K562 (cell line): Measurements from ENCODE around the gene CAMK2N1. TPM values are rescaled to one million over a fixed set of nuclear protein-coding genes. Genes with fewer than 3 reads are reported as not detected.
A peak's percentile ranks its signal among the peaks of the same experiment; 100 is the strongest.

ENCODE experiments used
- HDAC1 ChIP-seq, 2 experiments: fragments of 450-650 bp; IDR thresholded peaks; 2 replicates each; pipeline ENCODE4 v1.6.1; 2016 to 2017; ENCODE audit warnings: inconsistent platforms in 1 of 2, mild to moderate bottlenecking in 1 of 2, moderate library complexity in 1 of 2
- HNRNPLL ChIP-seq: fragments of 200-400 bp; formaldehyde crosslinking; IDR thresholded peaks from 2 replicates; pipeline ENCODE4 v1.6.1; 2017; ENCODE audit warnings: low read length, low read depth, mild to moderate bottlenecking; ENCODE audit not compliant: poor library complexity, severe bottlenecking
- ID3 ChIP-seq, 2 experiments: fragments of 250-450 bp in 1 of 2; fragments of 450-650 bp in 1 of 2; sonication (Bioruptor Pico) in 1 of 2; IDR thresholded peaks; 2 replicates each; pipeline versions ENCODE4 v1.6.1 to v1.8.0; 2016 to 2021; ENCODE audit warnings: mild to moderate bottlenecking in 2 of 2, moderate library complexity in 2 of 2, missing compliant biosample characterization in 1 of 2, missing genetic modification characterization in 1 of 2
- MYNN ChIP-seq, 2 experiments: sonication (generic); formaldehyde crosslinking in 1 of 2; IDR thresholded peaks; 2 replicates each; pipeline versions ENCODE4 v1.5.0 to v1.6.1; 2016 to 2020; ENCODE audit warnings: antibody characterized with exemption in 1 of 2, missing genetic modification reagents in 1 of 2
- SMC3 ChIP-seq: conservative IDR thresholded peaks from 2 replicates; pipeline ENCODE4 v1.6.1; 2011; ENCODE audit warnings: low read depth, low read length, improper control_type of control experiment; ENCODE audit not compliant: insufficient read depth
- SNIP1 ChIP-seq: fragments of 450-650 bp; IDR thresholded peaks from 2 replicates; pipeline ENCODE4 v1.7.1; 2017; ENCODE audit warnings: low read depth, mild to moderate bottlenecking
- SP2 ChIP-seq: IDR thresholded peaks from 2 replicates; pipeline ENCODE4 v1.6.1; 2011; ENCODE audit warnings: mild to moderate bottlenecking, low read depth, low read length, moderate library complexity; ENCODE audit not compliant: poor library complexity, severe bottlenecking; ENCODE audit errors: extremely low read depth
- TAF9B ChIP-seq: fragments of 450-650 bp; IDR thresholded peaks from 2 replicates; pipeline ENCODE4 v1.6.1; 2018; ENCODE audit warnings: mild to moderate bottlenecking; ENCODE audit not compliant: partially characterized antibody
- TEAD4 ChIP-seq, 2 experiments: sonication (generic) in 1 of 2; formaldehyde crosslinking in 1 of 2; IDR thresholded peaks; 2 replicates each; pipeline versions ENCODE4 v1.6.1 to v1.8.0; 2012 to 2022; ENCODE audit warnings: borderline replicate concordance in 1 of 2, inconsistent platforms in 1 of 2, low read length in 1 of 2, mild to moderate bottlenecking in 1 of 2, missing genetic modification reagents in 1 of 2
- ZBTB26 ChIP-seq: fragments of 450-650 bp; formaldehyde crosslinking; IDR thresholded peaks from 2 replicates; pipeline ENCODE4 v1.4.0; 2022; ENCODE audit warnings: missing genetic modification characterization
- ZBTB7A ChIP-seq: IDR thresholded peaks from 2 replicates; pipeline ENCODE4 v1.6.1; 2011; ENCODE audit warnings: low read depth, mild to moderate bottlenecking, low read length, moderate library complexity, borderline replicate concordance; ENCODE audit not compliant: control insufficient read depth
- ZFP30 ChIP-seq: fragments of 250-450 bp; sonication (Bioruptor Pico); IDR thresholded peaks from 2 replicates; pipeline ENCODE4 v1.8.0; 2022; ENCODE audit warnings: moderate library complexity, mild to moderate bottlenecking, inconsistent platforms, borderline replicate concordance
- ZKSCAN3 ChIP-seq: fragments of 250-450 bp; sonication (Bioruptor Pico); IDR thresholded peaks from 2 replicates; pipeline ENCODE4 v1.4.0; 2020
- ZNF561 ChIP-seq: fragments of 450-650 bp; formaldehyde crosslinking; conservative IDR thresholded peaks from 2 replicates; pipeline ENCODE4 v1.4.0; 2020; ENCODE audit warnings: mild to moderate bottlenecking, moderate library complexity
- polyA plus RNA-seq, 8 experiments: library from polyadenylated mRNA; depleted of rRNA in 4 of 8; stranded (reverse) in 5 of 8; unstranded in 3 of 8; fragments of >200 nt; fragmentation: Nextera tagmentation in 2 of 8; fragmentation: Illumina TruSeq in 1 of 8; extraction: Ambion mirVana in 2 of 8; extraction: Trizol in 1 of 8; gene quantifications; 2 replicates each; pipeline versions ENCODE4 v1.2.1 to v1.2.3, GENCODE V29; 2011 to 2014; ENCODE audit warnings: inconsistent platforms in 1 of 8, missing spikeins in 1 of 8
- total RNA-seq, 7 experiments: library from RNA; depleted of rRNA in 6 of 7; stranded (reverse); fragments of >200 nt in 6 of 7; fragmentation: Illumina TruSeq in 2 of 7; extraction: Trizol in 2 of 7; gene quantifications; 2 replicates each; pipeline versions ENCODE4 v1.2.1 to v1.2.3, GENCODE V29; 2011 to 2021; ENCODE audit warnings: low replicate concordance in 1 of 7
- TF ChIP-seq, protein P1 (sequence below): fragments of 250-450 bp; sonication (Bioruptor Pico); IDR thresholded peaks from 2 replicates; pipeline ENCODE4 v1.5.0; 2021; ENCODE audit warnings: mild to moderate bottlenecking, borderline replicate concordance
- TF ChIP-seq, protein P2 (sequence below): fragments of 450-650 bp; IDR thresholded peaks from 2 replicates; pipeline ENCODE4 v1.6.1; 2017; ENCODE audit warnings: antibody characterized with exemption, mild to moderate bottlenecking

Gene CAMK2N1
- total and polyA plus RNA-seq, 9 of the 15 experiments (the other 6 are each of a cell fraction or from before 2014, with no cell fraction given) = 0.09 to 1.4 (median 0.34) TPM

DNA sequence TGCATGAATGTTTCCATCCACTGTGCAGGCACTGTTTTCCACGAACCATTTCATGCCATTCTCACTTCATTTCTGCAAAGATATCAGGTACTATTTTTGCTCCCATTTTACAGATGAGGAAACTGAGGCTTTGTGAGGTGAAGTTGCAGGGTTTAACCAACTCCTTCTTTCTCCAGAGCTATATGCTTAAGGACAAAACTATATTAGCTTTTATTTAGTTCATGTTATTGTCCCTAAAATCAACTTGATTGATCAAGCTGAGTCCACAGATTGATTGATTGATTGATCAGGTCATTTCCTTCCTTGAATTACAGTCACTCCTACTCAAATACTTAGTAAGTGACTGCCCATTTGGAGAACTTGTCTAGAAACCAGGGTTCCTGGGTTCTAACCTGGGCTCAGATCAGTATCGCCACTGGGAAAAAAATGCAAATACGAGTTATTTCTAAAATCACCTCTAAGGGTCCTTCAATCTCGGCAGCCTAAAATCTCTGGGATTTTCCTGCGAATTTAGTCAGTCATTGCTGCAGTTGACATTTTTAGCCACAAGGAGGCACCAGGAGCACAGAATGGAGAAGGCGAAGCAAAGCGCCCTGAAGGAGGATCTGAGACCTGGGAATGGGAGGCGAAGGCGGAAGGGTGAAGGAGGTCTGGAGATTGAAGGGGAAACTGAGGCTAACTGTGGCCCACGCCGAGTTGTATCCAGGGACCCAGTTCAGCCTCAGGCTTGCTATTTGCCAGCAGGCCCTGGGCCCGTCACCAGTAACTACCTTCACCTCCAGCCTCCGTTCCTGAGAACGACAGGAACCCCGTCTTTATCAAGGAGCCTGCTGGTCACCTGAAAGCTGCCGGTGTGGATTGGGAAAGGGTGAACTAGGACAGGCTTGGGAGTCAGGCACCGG lies 36.2 kb upstream of the CAMK2N1 start (continued):
- no peak for TF ChIP-seq ZBTB7A
- TF ChIP-seq HDAC1 (IDR thresholded peaks at IDR 0.05) = peak in 1 of 2 experiments; percentile 83; a peak in 2 of 4 replicates
- TF ChIP-seq ID3 (CRISPR knock-in tag; IDR thresholded peaks at IDR 0.05) = no peak
- peak; percentile 40; the same call in 1 of the 2 replicates for TF ChIP-seq ID3 (tag; IDR thresholded peaks at IDR 0.05)
- TF ChIP-seq MYNN (IDR thresholded peaks at IDR 0.05) = no peak
- no peak for TF ChIP-seq MYNN (CRISPR knock-in tag; IDR thresholded peaks at IDR 0.05)
- peak; percentile 25; the same call in 1 of the 2 replicates for TF ChIP-seq TEAD4 (IDR thresholded peaks at IDR 0.05; ENCODE audit: low read length)
- no peak for TF ChIP-seq TEAD4 (CRISPR knock-in tag; IDR thresholded peaks at IDR 0.05; ENCODE audit: borderline replicate concordance)
- TF ChIP-seq, protein P1, sequence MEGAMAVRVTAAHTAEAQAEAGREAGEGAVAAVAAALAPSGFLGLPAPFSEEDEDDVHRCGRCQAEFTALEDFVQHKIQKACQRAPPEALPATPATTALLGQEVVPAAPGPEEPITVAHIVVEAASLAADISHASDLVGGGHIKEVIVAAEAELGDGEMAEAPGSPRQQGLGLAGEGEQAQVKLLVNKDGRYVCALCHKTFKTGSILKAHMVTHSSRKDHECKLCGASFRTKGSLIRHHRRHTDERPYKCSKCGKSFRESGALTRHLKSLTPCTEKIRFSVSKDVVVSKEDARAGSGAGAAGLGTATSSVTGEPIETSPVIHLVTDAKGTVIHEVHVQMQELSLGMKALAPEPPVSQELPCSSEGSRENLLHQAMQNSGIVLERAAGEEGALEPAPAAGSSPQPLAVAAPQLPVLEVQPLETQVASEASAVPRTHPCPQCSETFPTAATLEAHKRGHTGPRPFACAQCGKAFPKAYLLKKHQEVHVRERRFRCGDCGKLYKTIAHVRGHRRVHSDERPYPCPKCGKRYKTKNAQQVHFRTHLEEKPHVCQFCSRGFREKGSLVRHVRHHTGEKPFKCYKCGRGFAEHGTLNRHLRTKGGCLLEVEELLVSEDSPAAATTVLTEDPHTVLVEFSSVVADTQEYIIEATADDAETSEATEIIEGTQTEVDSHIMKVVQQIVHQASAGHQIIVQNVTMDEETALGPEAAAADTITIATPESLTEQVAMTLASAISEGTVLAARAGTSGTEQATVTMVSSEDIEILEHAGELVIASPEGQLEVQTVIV = no peak
- peak; percentile 96 for TF ChIP-seq SMC3
- TF ChIP-seq ZFP30 (CRISPR knock-in tag) = no peak
- TF ChIP-seq HNRNPLL = no peak
- TF ChIP-seq, protein P2, sequence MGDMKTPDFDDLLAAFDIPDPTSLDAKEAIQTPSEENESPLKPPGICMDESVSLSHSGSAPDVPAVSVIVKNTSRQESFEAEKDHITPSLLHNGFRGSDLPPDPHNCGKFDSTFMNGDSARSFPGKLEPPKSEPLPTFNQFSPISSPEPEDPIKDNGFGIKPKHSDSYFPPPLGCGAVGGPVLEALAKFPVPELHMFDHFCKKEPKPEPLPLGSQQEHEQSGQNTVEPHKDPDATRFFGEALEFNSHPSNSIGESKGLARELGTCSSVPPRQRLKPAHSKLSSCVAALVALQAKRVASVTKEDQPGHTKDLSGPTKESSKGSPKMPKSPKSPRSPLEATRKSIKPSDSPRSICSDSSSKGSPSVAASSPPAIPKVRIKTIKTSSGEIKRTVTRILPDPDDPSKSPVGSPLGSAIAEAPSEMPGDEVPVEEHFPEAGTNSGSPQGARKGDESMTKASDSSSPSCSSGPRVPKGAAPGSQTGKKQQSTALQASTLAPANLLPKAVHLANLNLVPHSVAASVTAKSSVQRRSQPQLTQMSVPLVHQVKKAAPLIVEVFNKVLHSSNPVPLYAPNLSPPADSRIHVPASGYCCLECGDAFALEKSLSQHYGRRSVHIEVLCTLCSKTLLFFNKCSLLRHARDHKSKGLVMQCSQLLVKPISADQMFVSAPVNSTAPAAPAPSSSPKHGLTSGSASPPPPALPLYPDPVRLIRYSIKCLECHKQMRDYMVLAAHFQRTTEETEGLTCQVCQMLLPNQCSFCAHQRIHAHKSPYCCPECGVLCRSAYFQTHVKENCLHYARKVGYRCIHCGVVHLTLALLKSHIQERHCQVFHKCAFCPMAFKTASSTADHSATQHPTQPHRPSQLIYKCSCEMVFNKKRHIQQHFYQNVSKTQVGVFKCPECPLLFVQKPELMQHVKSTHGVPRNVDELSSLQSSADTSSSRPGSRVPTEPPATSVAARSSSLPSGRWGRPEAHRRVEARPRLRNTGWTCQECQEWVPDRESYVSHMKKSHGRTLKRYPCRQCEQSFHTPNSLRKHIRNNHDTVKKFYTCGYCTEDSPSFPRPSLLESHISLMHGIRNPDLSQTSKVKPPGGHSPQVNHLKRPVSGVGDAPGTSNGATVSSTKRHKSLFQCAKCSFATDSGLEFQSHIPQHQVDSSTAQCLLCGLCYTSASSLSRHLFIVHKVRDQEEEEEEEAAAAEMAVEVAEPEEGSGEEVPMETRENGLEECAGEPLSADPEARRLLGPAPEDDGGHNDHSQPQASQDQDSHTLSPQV = no peak
- no peak for TF ChIP-seq ZKSCAN3 (CRISPR knock-in tag)
- TF ChIP-seq ZBTB26 (CRISPR knock-in tag) = no peak
- no peak for TF ChIP-seq TAF9B
- TF ChIP-seq SP2 = no peak
- no peak for TF ChIP-seq SNIP1
- TF ChIP-seq ZNF561 = no peak
